Activated CD8-positive, alpha-beta memory T cell treated with anti-CD3 and anti-CD28 coated beads for 1 hour (primary cell): Measurements from ENCODE around the gene SF3B2.
"Not testable (repeated sequence)": the region's sequence is repeated elsewhere in the genome, so short reads cannot be mapped to it uniquely, and the experiment has no call there.

ENCODE experiments used
- DNase-seq, 2 donors: peaks; one replicate each; pipeline ENCODE4 v3.0.0-alpha.2; 2020; ENCODE audit warnings: low read depth in 1 of 2; ENCODE audit errors: extremely low read depth in 1 of 2

Gene SF3B2

DNA sequence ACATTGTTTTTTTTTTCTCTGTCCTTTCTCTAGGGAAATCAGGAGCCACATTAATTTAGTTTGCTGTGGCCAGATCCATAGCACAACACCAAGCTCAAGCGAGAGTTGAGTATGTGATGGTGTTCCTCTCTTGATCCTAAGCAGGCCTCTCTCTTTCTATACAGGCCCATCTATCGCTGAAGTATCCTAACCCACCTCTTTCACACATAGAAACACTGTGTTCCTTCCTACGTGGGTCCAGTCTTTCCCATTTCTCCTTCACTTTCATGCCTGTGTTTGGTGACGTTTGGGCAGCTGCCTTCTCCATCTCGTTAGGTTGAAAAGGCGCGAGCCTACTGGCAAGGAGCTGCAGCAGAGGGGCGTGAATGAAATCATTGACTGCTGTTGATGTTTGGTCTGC, 20.4 kb downstream of the SF3B2 start:
- DNase-seq = no peak

DNA sequence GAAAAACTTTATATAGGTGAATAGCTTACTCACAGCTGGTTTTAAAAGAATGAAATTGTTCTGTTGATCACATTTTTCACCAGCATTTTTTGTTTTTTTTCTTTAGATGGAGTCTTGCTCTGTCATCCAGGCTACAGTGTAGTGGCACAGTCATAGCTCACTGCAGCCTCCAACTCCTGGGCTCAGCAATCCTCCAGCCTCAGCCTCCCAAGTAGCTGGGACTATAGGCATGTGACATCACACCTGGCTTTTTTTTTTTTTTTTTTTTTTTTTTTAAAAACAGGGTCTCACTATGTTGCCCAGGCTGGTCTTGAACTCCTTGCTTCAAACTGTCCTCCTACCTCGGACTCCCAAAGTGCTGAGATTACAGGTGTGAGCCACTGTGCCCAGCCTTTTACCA, 21.5 kb downstream of the SF3B2 start:
- no peak for DNase-seq

DNA sequence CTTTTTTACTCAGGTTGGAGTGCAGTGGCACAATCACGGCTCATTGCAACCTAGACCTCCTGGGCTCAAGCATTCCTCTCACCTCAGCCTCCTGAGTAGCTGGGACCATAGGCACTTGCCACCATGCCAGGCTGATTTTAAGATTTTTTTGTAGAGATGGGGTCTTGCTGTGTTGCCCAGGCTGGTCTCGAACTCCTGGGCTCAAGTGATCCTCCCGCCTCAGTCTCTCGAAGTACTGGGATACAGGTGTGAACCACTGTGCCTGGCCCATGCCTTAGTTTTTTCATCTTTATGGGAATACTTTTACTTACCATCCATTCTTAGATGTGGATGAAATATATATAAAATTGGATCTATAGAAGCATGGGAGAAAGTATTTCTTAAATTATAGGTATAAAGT, 23.1 kb downstream of the SF3B2 start:
- DNase-seq = no peak

DNA sequence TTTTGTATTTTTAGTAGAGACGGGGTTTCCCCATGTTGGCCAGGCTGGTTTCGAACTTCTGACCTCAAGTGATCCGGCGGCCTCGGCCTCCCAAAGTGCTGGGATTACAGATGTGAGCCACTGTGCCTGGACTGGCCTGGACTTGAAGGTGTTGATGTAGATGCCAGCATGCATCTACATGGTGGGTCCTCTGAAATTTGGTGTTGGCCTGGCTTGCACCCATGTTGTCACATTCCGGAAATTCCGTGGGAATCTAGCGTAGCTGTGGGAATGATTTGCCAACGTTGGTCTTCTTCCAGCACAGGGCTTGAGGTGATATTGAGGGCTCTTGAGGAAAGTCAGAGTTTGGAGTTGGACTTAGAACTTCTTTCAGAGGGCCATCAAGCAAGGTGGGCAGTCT, 24.4 kb downstream of the SF3B2 start:
- DNase-seq = no peak

DNA sequence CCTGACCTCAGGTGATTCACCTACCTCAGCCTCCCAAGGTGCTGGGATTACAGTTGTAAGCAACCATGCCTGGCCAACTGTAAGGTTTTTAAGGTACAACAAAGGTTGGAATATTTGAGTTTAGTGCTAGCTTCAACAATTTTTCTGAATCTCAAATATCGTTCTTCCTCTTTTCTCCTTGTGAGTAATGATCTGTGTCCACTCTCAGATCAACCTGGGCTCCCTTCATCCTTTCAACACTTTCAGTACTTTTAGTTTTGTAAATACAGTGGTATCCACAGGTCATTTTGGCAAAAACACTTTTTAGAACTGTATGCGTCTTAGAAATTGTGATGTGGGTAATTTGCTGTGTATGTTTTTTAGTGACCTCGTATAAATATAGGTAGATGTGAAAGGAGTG, 25.8 kb downstream of the SF3B2 start:
- DNase-seq = no peak

DNA sequence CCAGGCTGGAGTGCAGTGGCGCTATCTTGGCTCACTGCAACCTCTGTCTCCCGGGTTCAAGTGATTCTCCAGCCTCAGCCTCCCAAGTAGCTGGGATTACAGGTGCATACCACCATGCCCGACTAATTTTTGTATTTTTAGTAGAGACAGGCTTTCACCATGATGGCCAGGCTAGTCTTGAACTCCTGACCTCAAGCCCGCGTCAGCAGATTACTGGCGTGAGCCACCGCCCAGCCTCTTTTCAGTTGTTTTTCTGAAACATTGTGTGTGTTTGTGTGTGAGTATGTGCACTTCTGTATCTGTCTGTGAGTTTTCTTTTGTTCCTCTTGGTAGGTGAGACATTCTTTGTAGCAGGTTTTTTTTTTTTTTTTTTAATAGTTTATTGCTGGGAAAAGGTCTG, 26.8 kb downstream of the SF3B2 start:
- DNase-seq = not testable (repeated sequence)

DNA sequence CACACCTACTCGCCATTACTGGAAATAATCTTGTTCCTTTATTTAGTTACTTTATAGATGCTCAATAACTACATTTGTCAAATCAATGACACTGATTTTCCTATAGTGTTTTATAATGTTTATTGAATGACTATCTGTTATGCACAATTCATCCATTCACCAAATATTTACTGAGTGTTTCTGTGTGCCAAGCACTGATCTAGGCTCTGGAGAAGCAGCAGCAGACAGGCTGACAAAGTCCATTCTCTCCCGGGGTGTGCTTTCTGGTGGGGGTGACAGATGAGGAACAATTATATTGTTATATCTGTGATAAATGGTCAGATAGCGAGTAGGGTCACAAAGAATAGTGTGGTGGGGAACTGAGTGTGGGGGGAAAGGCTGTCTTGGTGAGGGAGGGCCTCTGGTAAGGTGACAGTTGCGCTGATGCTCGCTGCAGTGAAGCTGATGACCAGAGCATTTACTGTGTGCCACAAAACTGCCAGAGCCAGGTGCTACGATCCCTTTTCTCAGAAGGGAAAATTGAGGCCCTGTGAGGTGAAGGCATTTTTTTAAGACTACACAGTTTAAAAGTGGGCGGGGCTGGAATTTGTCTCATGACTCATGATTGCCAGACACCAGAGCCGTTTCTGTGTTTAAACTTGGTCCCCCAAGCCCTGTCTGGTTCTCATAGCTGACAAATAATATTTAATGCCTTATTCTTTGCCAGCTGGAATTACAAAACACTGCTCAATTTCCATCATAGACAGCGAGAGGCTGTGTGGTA, 28.1 kb downstream of the SF3B2 start:
- peak; percentile 46 to 51 for DNase-seq

DNA sequence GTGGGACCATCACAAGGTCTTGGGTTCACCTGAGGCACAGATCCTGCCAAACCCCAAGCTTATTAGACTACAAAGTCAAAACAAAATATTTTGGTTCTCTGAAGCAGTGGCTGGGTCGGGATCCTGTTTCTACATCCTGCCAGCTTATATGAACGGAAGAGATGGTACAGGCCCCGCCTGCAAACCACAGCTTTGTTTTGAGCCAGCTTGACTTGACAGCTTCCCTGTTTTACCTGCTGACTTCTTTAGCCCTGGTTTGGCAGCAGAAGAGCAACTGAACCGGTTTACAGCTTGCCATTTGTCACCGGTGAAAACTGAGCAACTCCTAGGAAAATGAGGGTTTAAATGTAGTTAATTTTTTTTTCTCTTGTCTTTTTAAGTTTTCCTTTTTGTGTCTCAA, 29.3 kb downstream of the SF3B2 start:
- peak; percentile 31 to 51 for DNase-seq

DNA sequence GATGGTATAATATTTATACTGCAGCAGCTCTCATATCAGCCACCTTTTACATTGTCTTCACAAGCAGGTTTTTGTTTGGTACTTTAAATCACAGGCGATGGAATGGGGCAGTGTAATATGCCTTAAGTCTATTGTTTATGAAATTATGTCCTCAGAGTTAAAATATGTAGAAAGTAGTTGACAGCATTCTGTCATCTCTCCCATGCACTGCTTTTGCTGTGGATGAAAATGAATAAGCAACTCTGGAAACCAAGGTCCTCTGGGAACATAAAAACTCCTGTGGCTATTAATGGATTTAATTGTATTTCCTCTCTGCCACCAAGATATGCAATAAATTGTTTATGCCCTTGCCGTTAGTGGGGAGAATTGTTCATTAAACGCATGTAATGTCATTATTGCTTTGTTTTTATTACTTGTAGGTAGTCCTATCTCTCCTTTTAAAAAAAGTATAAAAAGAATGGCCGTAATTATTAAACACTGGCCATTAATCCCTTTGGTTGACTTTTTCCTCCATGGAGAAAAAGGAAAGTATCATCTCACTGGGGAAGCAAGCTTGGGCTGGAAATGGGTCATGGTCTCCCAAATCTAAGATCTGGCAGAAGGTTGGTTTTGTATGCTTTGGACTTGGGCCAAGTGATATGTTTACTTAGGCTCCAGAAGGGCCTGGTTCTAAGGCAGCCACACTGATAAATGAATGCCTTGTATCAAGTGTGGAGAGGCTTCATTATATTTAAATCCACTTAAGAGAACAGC, 31.0 kb downstream of the SF3B2 start:
- no peak for DNase-seq

DNA sequence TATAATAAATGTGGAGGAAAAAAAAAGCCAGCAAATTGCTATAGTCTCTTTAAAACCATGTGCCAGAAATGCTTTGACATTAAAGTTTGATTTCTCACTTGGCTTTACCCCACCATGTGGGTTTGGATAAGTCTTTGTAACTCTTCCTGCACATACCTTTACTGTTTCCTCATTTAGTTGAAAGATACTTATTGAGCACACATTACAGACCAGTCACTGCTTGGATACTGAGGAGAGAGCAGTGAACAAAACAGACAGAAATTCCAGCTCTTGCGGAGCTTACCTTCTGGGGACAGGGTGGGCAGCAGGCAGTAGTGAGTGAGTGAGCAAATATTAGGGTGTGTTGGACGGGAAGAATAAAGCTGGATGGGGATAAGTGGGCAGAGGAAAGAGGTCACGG, 31.6 kb downstream of the SF3B2 start:
- no peak for DNase-seq

DNA sequence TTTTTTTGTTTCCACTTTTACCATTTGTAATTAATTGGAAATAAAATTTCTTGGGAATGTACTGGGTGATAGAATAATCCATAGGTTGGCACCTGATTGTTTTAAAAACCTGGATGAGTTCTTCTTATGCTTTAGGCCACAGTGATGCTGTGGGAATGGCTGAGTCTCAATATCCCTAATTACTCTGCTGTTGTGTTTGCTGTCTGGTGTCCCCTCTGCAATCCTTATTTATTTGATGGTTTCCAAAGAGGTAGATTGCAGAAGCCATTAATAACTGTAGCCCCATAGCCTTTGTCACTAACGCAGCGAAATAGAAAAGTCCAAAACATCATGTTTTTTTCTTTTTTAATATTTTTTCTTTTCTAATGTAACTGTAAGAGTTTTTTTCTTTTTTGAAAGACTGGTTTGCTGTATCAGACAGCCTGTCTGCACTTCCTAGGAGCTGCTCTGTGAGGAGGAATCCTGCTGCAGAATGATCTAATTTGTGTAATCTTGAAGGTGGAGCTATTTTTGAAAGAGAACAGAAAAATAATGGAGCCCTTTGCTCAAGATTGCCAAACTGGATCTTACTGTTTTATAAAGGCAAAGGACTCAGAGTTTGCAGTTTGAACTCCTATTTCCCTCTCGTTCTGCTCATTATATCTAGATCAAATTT, 32.8 kb downstream of the SF3B2 start:
- no peak for DNase-seq

DNA sequence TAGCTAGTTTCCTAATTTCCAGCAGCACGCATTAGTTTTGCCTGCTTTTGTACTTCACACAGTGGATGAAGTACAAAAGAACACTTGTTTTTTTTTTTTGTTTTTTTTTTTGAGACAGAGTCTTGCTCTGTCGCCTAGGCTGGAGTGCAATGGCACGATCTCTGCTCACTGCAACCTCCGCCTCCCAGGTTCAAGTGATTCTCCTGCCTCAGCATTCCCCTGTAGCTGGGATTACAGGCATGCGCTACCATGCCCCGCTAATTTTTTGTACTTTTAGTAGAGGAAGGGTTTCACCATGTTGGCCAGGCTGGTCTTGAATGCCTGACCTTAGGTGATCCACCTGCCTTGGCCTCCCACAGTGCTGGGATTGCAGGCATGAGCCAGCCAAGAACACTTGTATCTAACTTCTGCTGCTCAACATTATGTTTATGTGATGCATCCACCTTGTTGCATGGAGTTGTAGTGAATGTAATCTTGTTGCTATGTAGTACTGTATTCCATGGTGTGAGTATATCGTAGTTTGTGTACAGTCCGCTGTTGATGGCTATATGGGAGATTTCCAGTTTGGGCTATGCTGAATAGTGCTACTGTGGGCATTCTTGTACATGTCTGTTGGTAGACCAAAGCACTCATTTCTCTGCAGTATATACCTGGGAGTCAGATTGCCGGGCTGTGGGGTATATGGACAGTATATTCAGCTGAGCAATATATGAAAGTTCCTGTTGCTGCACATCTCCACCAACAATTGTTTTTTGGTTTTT, 35.2 kb downstream of the SF3B2 start:
- no peak for DNase-seq

DNA sequence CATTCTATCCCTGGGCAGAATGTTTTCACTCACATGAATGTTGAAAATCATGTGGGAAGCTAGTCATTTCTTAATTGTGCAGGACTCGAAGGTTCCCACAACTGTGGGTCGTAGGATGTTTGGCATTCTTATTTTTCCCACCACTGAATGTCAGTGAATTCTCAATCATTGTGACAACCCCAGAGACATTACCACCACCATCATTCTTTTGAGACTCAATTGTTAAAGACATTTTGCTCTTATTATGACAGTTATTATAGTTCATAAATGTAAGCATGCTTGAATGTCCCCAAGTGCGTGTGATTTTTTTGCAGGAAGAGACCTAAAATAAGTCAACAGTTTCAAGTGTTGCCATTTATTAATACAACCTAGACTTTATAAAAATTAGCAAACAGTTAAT, 36.9 kb downstream of the SF3B2 start:
- no peak for DNase-seq

DNA sequence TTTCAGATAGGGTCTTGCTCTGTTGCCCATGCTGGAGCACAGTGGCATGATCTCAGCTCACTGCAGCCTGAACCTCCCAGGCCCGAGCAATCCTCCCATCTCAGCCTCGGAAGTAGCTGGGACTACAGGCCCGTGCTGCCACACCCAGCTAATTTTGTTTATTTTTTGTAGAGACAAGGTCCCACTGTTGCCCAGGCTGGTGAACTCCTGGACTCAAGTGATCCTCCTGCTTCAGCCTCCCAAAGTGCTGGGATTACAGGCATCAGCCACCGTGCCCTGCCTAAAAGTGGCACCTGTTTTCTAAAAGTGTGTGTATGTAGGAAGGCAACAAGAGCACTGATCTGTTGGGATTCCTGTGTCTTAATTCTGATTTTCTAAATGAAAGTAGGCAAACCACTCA, 38.1 kb downstream of the SF3B2 start:
- no peak for DNase-seq

DNA sequence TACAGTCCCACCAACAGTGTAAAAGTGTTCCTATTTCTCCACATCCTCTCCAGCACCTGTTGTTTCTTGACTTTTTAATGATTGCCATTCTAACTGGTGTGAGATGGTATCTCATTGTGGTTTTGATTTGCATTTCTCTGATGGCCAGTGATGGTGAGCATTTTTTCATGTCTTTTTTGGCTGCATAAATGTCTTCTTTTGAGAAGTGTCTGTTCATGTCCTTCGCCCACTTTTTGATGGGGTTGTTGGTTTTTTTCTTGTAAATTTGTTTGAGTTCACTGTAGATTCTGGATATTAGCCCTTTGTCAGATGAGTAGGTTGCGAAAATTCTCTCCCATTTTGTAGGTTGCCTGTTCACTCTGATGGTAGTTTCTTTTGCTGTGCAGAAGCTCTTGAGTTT, 40.0 kb downstream of the SF3B2 start:
- DNase-seq = not testable (repeated sequence)

DNA sequence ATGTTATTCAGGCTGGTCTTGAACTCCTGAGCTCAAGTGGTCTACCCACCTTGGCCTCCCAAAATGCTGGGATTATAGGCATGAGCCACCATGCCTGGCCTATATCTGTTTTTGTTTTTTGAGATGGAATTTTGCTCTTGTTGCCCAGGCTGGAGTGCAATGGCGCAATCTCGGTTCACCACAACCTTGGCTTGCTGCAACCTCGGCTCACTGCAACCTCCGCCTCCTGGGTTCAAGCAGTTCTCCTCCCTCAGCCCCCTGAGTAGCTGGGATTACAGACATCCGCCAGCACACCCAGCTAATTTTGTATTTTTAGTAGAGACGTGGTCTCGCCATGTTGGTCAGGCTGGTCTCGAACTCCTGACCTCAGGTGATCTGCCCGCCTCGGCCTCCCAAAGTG, 47.6 kb downstream of the SF3B2 start:
- not testable (repeated sequence) for DNase-seq

DNA sequence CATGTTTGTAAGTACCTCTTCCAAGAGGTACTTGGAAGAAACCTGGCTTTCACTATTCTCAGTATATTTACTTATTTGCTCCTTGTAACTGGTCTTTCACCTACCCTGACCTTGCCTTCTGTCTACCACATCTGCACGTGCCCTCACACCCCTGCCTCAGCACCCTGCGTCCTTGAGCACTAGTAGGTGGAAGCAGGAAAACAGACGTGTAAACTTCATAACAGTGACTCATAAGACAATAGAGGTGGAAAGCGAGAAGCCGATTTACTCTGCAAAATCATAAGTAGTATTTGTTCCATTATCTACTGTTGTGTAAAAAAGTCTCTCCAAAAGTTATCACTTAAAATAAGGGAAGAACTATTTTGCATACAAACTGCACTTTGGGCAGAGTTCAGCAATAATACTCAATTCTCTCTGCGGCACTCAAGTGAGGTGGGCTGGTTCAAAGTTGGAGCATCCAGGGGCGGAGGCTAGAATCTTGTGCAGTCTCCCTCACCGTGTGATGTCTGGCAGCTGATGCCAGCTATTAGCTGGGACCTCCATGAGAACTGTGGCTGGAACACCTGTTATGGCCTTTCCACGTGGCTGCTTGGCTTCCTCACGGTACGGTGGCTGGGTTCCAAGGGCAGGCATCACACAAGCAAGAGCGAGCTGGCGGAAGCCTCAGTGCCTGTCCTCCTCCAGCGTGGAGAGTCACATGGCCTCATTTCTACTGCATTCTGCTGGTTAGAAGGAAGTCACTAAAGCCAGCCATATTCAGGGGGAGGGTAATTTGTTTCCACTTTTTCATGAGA, 48.3 kb downstream of the SF3B2 start:
- peak; percentile 28 to 48 for DNase-seq

DNA sequence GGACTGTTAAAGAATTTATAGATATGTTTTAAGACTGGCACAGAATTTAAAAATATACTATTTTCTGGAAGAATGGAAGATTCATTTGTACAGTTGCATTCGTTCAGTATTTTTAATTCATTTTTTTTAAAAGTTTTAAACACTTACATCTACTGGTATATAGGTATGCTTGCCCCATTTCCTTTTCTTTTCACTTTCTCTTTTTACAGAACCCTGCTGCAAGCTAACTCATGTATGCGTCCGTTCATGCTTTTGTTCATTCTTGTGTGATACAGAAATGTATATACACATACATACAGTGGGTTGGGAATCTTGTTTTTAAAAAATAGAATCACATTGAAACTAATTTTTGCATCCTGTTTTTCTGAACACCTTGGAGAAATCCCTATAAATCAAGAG, 48.9 kb downstream of the SF3B2 start:
- DNase-seq = no peak

DNA sequence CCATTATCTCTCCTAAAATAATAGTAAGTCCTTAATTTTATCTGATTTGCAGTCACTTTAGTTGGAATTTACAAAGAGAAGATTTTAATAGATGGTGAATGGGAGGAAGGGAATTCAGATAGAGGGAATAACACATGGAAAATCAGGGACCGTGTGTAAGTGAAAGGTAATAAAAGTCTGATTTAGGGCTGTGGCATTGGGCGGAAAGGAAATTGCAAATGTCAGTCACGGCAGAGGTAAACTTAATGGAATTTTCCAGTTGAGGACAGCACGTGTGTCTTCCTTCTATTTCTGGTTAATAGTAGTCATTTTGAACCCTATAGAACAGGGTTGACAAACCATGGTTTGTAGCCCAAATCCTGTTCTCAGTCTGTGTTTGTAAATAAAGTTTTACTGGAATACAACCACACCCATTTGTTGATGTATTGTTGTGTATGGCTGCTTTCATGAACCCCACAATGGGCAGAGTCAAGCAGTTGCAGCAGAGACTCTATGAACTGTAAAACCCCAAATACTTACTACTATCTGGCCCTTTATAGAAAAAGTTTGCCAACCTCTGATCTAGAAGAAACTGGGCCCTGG, 52.0 kb downstream of the SF3B2 start:
- no peak for DNase-seq
